Ishikawa (cell line): ENCODE data around the gene SPRN.

ENCODE experiments used
- CEBPB ChIP-seq: IDR thresholded peaks from 2 replicates; pipeline ENCODE4 v1.6.1; 2012
- CREB1 ChIP-seq: IDR thresholded peaks from 2 replicates; pipeline ENCODE4 v1.6.1; 2012; ENCODE audit warnings: low read depth
- EGR1 ChIP-seq: IDR thresholded peaks from 2 replicates; pipeline ENCODE4 v1.6.1; 2012
- EP300 ChIP-seq: IDR thresholded peaks from 2 replicates; pipeline ENCODE4 v1.6.1; 2012; ENCODE audit warnings: borderline replicate concordance
- FOXM1 ChIP-seq: IDR thresholded peaks from 2 replicates; pipeline ENCODE4 v1.6.1; 2012; ENCODE audit warnings: low read depth, borderline replicate concordance
- NFIC ChIP-seq: IDR thresholded peaks from 2 replicates; pipeline ENCODE4 v1.6.1; 2012
- RAD21 ChIP-seq: IDR thresholded peaks from 2 replicates; pipeline ENCODE4 v1.6.1; 2012; ENCODE audit warnings: low read depth
- TAF1 ChIP-seq: IDR thresholded peaks from 2 replicates; pipeline ENCODE4 v1.6.1; 2012; ENCODE audit warnings: low read depth, mild to moderate bottlenecking
- TCF12 ChIP-seq: IDR thresholded peaks from 2 replicates; pipeline ENCODE4 v1.6.1; 2012; ENCODE audit warnings: low read depth
- TEAD4 ChIP-seq: IDR thresholded peaks from 2 replicates; pipeline ENCODE4 v1.6.1; 2012
- YY1 ChIP-seq: IDR thresholded peaks from 2 replicates; pipeline ENCODE4 v1.6.1; 2012; ENCODE audit warnings: low read depth
- ZBTB7A ChIP-seq: IDR thresholded peaks from 2 replicates; pipeline ENCODE4 v1.6.1; 2012; ENCODE audit warnings: low read depth
- TF ChIP-seq, protein P1 (sequence below): IDR thresholded peaks from 2 replicates; pipeline ENCODE4 v1.6.1; 2012
- TF ChIP-seq, protein P2 (sequence below): IDR thresholded peaks from 2 replicates; pipeline ENCODE4 v1.6.1; 2012; ENCODE audit warnings: low read depth, mild to moderate bottlenecking
- TF ChIP-seq, protein P3 (sequence below): IDR thresholded peaks from 2 replicates; pipeline ENCODE4 v1.6.1; 2012

Gene SPRN

DNA sequence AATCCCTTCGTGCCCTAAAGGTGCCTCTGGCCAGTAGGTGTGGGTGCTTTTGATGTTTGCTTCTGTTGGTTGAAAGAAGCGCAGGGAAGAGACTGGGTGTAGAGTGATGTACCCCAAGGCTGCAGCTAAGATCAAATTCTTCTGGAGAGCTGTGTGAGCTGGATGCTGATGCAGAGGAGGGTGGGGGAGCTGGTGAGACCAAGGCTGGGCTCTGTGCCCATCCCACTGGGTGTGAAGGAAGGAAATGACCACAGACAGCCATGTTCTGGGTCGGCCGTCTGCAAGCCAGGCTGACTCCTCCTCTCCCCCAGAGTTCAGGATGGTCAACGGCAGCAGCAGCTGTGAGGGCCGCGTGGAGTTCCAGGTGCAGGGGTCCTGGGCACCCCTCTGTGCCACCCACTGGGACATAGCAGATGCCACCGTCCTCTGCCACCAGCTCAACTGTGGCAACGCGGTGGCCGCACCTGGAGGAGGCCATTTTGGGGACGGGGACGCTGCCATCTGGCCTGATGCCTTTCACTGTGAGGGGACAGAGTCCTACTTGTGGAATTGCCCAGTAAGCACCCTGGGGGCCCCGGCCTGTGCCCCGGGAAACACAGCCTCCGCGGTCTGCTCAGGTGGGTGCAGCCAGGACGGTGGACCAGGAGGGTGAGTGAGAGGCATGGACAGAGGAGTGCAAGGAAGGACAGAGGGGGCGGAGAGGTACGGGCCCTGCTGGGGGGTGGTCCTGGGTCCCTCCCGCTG is 34.5 kb upstream of the SPRN start:
- TF ChIP-seq CEBPB (no peak), FOXM1 (no peak), TCF12 (no peak), NFIC (no peak), CREB1 (no peak), EP300 (no peak), EGR1 (no peak), TAF1 (no peak)
- TF ChIP-seq, protein P1, sequence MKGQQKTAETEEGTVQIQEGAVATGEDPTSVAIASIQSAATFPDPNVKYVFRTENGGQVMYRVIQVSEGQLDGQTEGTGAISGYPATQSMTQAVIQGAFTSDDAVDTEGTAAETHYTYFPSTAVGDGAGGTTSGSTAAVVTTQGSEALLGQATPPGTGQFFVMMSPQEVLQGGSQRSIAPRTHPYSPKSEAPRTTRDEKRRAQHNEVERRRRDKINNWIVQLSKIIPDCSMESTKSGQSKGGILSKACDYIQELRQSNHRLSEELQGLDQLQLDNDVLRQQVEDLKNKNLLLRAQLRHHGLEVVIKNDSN, result no peak
- TF ChIP-seq, protein P2, sequence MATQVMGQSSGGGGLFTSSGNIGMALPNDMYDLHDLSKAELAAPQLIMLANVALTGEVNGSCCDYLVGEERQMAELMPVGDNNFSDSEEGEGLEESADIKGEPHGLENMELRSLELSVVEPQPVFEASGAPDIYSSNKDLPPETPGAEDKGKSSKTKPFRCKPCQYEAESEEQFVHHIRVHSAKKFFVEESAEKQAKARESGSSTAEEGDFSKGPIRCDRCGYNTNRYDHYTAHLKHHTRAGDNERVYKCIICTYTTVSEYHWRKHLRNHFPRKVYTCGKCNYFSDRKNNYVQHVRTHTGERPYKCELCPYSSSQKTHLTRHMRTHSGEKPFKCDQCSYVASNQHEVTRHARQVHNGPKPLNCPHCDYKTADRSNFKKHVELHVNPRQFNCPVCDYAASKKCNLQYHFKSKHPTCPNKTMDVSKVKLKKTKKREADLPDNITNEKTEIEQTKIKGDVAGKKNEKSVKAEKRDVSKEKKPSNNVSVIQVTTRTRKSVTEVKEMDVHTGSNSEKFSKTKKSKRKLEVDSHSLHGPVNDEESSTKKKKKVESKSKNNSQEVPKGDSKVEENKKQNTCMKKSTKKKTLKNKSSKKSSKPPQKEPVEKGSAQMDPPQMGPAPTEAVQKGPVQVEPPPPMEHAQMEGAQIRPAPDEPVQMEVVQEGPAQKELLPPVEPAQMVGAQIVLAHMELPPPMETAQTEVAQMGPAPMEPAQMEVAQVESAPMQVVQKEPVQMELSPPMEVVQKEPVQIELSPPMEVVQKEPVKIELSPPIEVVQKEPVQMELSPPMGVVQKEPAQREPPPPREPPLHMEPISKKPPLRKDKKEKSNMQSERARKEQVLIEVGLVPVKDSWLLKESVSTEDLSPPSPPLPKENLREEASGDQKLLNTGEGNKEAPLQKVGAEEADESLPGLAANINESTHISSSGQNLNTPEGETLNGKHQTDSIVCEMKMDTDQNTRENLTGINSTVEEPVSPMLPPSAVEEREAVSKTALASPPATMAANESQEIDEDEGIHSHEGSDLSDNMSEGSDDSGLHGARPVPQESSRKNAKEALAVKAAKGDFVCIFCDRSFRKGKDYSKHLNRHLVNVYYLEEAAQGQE, result no peak

DNA sequence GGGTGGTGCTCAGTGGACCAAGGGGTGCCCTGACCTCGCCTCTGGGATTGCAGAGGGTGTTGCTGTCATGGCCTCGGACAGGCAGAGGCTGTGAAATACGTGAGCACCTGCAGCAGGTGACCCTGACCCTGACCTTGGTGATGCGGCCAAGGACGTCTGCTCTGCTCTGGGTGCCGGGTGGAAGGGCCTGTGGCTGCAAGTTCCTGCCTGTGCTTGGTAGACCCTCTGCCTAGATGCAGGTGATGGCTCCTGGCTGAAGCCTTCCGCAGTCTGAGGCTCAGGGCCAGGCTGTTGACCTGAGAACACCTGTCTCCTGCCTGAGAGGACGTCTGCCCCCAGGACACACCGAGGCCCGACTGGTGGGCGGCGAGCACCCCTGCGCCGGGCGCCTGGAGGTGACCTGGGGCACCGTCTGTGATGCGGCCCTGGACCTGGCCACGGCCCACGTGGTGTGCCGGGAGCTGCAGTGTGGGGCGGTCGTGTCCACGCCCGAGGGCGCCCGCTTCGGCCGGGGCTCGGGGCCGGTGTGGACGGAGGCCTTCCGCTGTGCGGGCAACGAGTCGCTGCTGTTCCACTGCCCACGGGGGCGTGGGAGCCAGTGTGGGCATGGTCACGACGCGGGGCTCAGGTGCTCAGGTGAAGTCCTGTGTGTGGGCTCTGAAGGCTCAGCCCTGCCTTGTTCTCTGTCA is 33.7 kb upstream of the SPRN start:
- TF ChIP-seq NFIC, result no peak
- TF ChIP-seq TEAD4, result no peak
- TF ChIP-seq EGR1, result no peak

DNA sequence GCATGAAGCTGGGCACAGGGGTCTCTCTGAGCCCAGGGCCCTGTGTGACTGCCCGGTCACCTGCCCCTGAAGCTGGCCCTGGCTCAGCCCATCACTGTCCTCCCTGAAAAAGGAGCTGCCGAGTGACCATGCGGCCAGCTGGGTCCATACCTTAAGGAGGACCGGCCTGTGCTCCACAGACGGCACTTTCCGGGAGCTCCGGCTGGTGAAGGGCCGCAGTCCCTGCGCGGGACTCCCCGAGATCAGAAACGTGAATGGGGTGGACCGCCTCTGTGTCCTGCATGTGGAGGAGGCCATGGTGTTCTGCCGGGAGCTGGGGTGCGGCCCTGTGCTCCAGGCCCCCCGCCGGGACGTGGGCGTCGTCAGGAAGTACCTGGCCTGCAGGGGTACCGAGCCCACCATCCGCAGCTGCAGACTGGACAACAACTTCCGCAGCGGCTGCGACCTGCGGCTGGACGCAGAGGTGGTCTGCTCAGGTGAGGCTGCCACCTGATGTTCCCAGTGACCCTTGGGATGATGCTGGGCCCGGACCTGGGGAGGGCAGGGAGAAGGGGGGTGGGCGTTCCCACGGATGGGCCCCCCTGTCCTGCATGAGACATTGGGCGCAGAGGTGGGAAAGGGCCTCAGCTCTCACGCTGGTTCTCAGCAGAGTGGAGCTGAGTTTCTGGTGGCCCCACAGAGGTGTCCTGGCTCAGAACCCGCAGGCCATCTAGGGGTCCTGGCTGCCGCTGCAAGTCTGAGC is 32.8 kb upstream of the SPRN start:
- no peak for TF ChIP-seq NFIC
- no peak for TF ChIP-seq ZBTB7A
- TF ChIP-seq TEAD4, result no peak
- TF ChIP-seq RAD21, result no peak
- TF ChIP-seq, protein P3, sequence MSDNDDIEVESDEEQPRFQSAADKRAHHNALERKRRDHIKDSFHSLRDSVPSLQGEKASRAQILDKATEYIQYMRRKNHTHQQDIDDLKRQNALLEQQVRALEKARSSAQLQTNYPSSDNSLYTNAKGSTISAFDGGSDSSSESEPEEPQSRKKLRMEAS, result no peak
- no peak for TF ChIP-seq TCF12
- TF ChIP-seq EGR1, result no peak
- no peak for TF ChIP-seq FOXM1
- no peak for TF ChIP-seq EP300
- TF ChIP-seq CEBPB, result no peak
- TF ChIP-seq YY1, result no peak
- TF ChIP-seq, protein P1, result no peak
- no peak for TF ChIP-seq CREB1

DNA sequence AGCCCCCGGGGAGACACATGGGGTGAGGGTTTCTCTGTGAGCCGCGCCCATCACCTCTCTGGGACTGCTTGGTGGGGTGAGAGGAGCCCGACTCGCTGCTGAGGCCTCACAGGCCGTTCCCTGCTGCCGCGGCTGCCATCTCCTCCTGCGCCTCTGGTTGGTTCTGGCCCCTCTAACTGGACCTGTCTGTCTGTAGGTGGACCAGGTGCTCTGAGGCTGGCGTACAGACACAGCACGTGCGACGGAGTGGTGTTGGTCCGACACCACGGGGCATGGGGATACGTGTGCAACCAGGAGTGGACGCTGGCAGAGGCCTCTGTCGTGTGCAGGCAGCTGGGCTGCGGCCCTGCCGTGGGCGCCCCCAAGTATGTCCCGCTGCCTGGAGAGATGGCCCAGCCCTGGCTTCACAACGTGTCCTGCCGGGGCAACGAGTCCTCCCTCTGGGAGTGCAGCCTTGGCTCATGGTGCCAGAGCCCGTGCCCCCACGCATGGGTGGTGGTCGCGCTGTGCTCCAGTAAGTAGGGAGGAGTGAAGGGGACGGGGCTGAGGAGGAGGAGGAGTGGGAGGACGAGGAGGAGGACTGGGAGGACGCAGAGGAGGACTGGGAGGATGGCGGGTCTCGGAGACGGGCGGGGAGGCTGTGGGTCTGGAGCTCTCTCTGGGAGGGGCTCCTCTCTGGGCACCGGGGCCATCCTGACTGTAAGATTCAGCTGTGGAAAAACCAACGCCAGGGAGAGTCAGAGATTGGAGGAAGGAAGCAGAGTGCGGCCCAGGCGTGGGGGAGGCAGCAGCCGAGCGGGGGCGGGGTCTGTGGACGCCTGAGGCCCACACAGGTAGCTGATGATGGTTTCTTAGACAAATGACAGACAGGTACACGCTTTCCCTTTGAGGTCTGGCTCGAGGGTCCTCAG is 31.9 kb upstream of the SPRN start:
- TF ChIP-seq YY1 (no peak), RAD21 (no peak), FOXM1 (no peak), EGR1 (no peak), EP300 (no peak), NFIC (no peak)

DNA sequence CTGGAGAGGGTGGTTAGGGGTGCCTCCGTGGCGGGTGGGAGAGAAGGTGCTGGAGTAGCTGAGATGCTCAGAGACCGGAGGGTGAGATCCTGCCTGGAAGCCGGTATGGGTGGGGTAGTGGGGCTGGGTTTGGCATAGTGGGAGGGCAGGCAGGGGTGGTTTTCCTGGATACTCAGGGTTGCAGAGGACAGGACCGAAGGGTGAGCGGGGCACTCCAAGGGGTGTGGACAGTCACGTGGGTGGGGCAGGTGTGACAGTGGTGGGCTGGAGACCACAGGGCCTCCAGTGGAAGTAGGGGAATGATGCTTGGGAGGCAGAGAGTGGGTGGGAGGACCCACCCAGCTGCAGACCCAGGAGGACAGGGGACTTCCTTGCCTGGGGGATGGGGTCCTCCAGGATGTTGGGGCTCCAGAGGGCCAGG is 31.2 kb upstream of the SPRN start:
- TF ChIP-seq, protein P1, result no peak
- TF ChIP-seq CEBPB (no peak), EP300 (no peak), CREB1 (no peak), RAD21 (no peak), NFIC (no peak), ZBTB7A (no peak), TCF12 (no peak), YY1 (no peak)
- TF ChIP-seq, protein P3, result no peak
- TF ChIP-seq, protein P2, result no peak
